GM12864 (cell line): Measurements from ENCODE around the gene RAD9A.
A peak's percentile ranks its signal among the peaks of the same experiment; 100 is the strongest.

ENCODE experiments used
- DNase-seq: peaks from one replicate; pipeline ENCODE4 v3.0.0-alpha.2; 2011; ENCODE audit warnings: low read depth
- H3K4me3 ChIP-seq: 2 replicates; pipeline ENCODE4 v1.5.1; 2011; ENCODE audit warnings: mild to moderate bottlenecking, low read depth, low read length, control low read depth
- CTCF ChIP-seq: IDR thresholded peaks from 2 replicates; pipeline ENCODE4 v1.5.1; 2011; ENCODE audit warnings: low read depth, mild to moderate bottlenecking, moderate library complexity, low read length, control low read depth, inconsistent platforms; ENCODE audit errors: missing control alignments

The RAD9A gene

GRCh38 chr11:67382276-67383136 lies 9.3 kb upstream of the RAD9A start:
- peak; percentile 99 for TF ChIP-seq CTCF
- DNase-seq: peak; percentile 73
- H3K4me3 ChIP-seq: no peak overlapping the region

GRCh38 chr11:67384851-67385366 lies 6.9 kb upstream of the RAD9A start:
- TF ChIP-seq CTCF: no peak

GRCh38 chr11:67387069-67387468 lies 4.7 kb upstream of the RAD9A start:
- no peak overlapping the region for H3K4me3 ChIP-seq
- TF ChIP-seq CTCF: no peak
- no peak for DNase-seq

More at GRCh38 chr11:67384851-67385366, 6.9 kb upstream of the RAD9A start:
- H3K4me3 ChIP-seq: no peak overlapping the region
- no peak for DNase-seq

GRCh38 chr11:67387518-67387917 lies 4.3 kb upstream of the RAD9A start:
- TF ChIP-seq CTCF: no peak
- no peak overlapping the region for H3K4me3 ChIP-seq
- no peak for DNase-seq

- H3K4me3 ChIP-seq: no peak overlapping the region
- no peak for DNase-seq
- TF ChIP-seq CTCF: peak; percentile 80
Measured at GRCh38 chr11:67389477-67389876, 2.3 kb upstream of the RAD9A start.

GRCh38 chr11:67390947-67391303 lies 861 bp upstream of the RAD9A start:
- DNase-seq: no peak
- H3K4me3 ChIP-seq: peak overlapping the region; percentile 95

More at GRCh38 chr11:67390947-67391303, 861 bp upstream of the RAD9A start:
- TF ChIP-seq CTCF: no peak
